CD14-positive monocyte (primary cell): Measurements from ENCODE around the gene UBE2G1. TPM values are rescaled to one million over a fixed set of nuclear protein-coding genes. Genes with fewer than 3 reads are reported as not detected.

ENCODE experiments used
- DNase-seq, 3 donors: peaks; one replicate each; pipeline ENCODE4 v3.0.0-alpha.2; 2011 to 2022
- H2AFZ ChIP-seq: 2 replicates; pipeline ENCODE4 v1.6.0; 2012; ENCODE audit warnings: mild to moderate bottlenecking, low read depth, low read length, inconsistent platforms; ENCODE audit not compliant: insufficient read depth, poor library complexity, severe bottlenecking
- H3K27ac ChIP-seq, 2 donors: 1 replicate in 1 of 2; 2 replicates in 1 of 2; pipeline ENCODE4 v1.5.1; 2012 to 2013; ENCODE audit warnings: low read length in 2 of 2, control low read depth in 1 of 2, inconsistent platforms in 1 of 2, low read depth in 1 of 2, mild to moderate bottlenecking in 1 of 2
- H3K27me3 ChIP-seq, 2 donors: one replicate each; pipeline versions ENCODE4 v1.6.0 to v1.6.1; 2011 to 2013; ENCODE audit warnings: low read length in 2 of 2; ENCODE audit not compliant: control insufficient read depth in 2 of 2, insufficient read depth in 2 of 2
- H3K36me3 ChIP-seq, 2 donors: replicated peaks in 1 of 2; 1 replicate in 1 of 2; 2 replicates in 1 of 2; pipeline versions ENCODE4 v1.5.1 to v1.6.1; 2012 to 2013; ENCODE audit warnings: low read length in 2 of 2, control low read depth in 1 of 2, inconsistent platforms in 1 of 2, mild to moderate bottlenecking in 1 of 2; ENCODE audit not compliant: insufficient read depth in 2 of 2, control insufficient read depth in 1 of 2
- H3K4me1 ChIP-seq, 2 donors: 1 replicate in 1 of 2; 2 replicates in 1 of 2; pipeline versions ENCODE4 v1.5.1 to v1.6.1; 2012 to 2013; ENCODE audit warnings: low read length in 2 of 2, control low read depth in 1 of 2, inconsistent platforms in 1 of 2, mild to moderate bottlenecking in 1 of 2, moderate library complexity in 1 of 2; ENCODE audit not compliant: insufficient read depth in 2 of 2, control insufficient read depth in 1 of 2
- H3K4me2 ChIP-seq: replicated peaks from 2 replicates; pipeline ENCODE3; 2012; ENCODE audit warnings: low read length, moderate library complexity, mild to moderate bottlenecking; ENCODE audit not compliant: poor library complexity, severe bottlenecking; ENCODE audit errors: extremely low read depth
- H3K4me3 ChIP-seq, 3 experiments: fragments of 200-600 bp in 1 of 3; sonication (generic) in 1 of 3; replicated peaks in 1 of 3; 1 replicate in 2 of 3; 2 replicates in 1 of 3; pipeline ENCODE4 v1.5.1; 2011 to 2013; ENCODE audit warnings: low read length in 3 of 3, mild to moderate bottlenecking in 3 of 3, control low read depth in 2 of 3, low read depth in 2 of 3, inconsistent platforms in 1 of 3, moderate library complexity in 1 of 3
- H3K79me2 ChIP-seq: 2 replicates; pipeline ENCODE4 v1.6.0; 2012; ENCODE audit warnings: mild to moderate bottlenecking, control low read depth, inconsistent platforms, low read length, moderate library complexity; ENCODE audit not compliant: insufficient read depth
- H3K9ac ChIP-seq: 2 replicates; pipeline ENCODE4 v1.6.0; 2017; ENCODE audit warnings: low read length, mild to moderate bottlenecking; ENCODE audit not compliant: insufficient read depth, poor library complexity, severe bottlenecking
- H3K9me3 ChIP-seq, 2 donors: replicated peaks in 1 of 2; 1 replicate in 1 of 2; 2 replicates in 1 of 2; pipeline versions ENCODE4 v1.5.1 to v1.6.1; 2012 to 2013; ENCODE audit warnings: low read length in 2 of 2, control low read depth in 1 of 2; ENCODE audit not compliant: control insufficient read depth in 1 of 2, insufficient read depth in 1 of 2
- H4K20me1 ChIP-seq: 2 replicates; pipeline ENCODE4 v1.6.0; 2012; ENCODE audit warnings: mild to moderate bottlenecking, low read length, control low read depth, moderate library complexity; ENCODE audit not compliant: insufficient read depth
- H3K27ac Mint-ChIP-seq, 7 donors: one replicate each; pipeline ENCODE4 v1.8.0; 2020; ENCODE audit warnings: mild to moderate bottlenecking in 7 of 7, mixed read lengths in 7 of 7, moderate library complexity in 6 of 7, inconsistent platforms in 2 of 7
- H3K27me3 Mint-ChIP-seq, 3 donors: one replicate each; pipeline ENCODE4 v1.8.0; 2021 to 2022; ENCODE audit warnings: low read depth in 3 of 3, mild to moderate bottlenecking in 3 of 3, mixed read lengths in 3 of 3, moderate library complexity in 3 of 3, inconsistent platforms in 1 of 3
- H3K36me3 Mint-ChIP-seq, 2 donors: one replicate each; pipeline ENCODE4 v1.8.0; 2020; ENCODE audit warnings: mixed read lengths in 2 of 2, inconsistent platforms in 1 of 2, mild to moderate bottlenecking in 1 of 2
- H3K4me1 Mint-ChIP-seq: one replicate; pipeline ENCODE4 v1.8.0; 2020; ENCODE audit warnings: mild to moderate bottlenecking, mixed read lengths
- H3K4me3 Mint-ChIP-seq, 2 donors: one replicate each; pipeline ENCODE4 v1.8.0; 2020; ENCODE audit warnings: mild to moderate bottlenecking in 2 of 2, mixed read lengths in 2 of 2, moderate library complexity in 1 of 2
- H3K9me3 Mint-ChIP-seq, 7 donors: one replicate each; pipeline ENCODE4 v1.8.0; 2020 to 2022; ENCODE audit warnings: mixed read lengths in 7 of 7, mild to moderate bottlenecking in 6 of 7, moderate library complexity in 6 of 7, inconsistent platforms in 2 of 7
- WGBS: methylation state at CpG from one replicate; pipeline ENCODE4 v1.1.5; 2013; ENCODE audit warnings: missing lambda C conversion rate; ENCODE audit not compliant: insufficient coverage; 5-methylcytosine and 5-hydroxymethylcytosine counted together
- intact Hi-C, 2 donors: fragments of 100-400 bp; cut with micrococcal nuclease; formaldehyde crosslinking; loops; one replicate each; pipeline versions ENCODE4 v1.15.0 to v1.15.1; 2023
- polyA plus RNA-seq, 3 donors: library from polyadenylated mRNA; depleted of rRNA in 1 of 3; unstranded in 2 of 3; stranded (reverse) in 1 of 3; fragments of 300-500 nt in 2 of 3; fragments of >200 nt in 1 of 3; fragmentation: Illumina TruSeq in 2 of 3; gene quantifications; 1 replicate in 2 of 3; 2 replicates in 1 of 3; pipeline ENCODE4 v1.2.3, GENCODE V29; 2012 to 2021
- TF ChIP-seq, protein P1 (sequence below): fragments of 200-600 bp; IDR thresholded peaks from one replicate; pipeline ENCODE4 v1.8.0; 2022; ENCODE audit warnings: antibody characterized with exemption, mild to moderate bottlenecking

UBE2G1 gene
- polyA plus RNA-seq, 3 donors = 18.3 to 41.4 (median 29.3) TPM

DNA sequence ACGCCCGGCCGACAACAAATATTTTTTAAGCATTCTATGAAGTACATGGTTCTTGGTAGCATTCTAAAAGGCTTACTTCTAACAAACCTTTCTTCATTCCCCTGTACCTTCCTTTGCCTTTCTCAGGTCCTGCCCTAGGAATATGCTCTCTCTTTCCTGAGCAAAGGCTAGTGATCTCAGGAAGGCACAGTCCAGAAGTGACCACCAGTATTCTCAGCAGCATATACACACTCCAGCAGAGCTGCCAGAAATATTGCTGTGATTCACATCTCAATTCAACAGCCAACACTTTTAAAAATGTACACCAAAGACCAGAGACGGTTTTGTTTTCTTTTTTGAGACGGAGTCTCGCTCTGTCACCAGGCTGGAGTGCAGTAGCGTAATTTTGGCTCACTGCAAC lies 61.3 kb downstream of the UBE2G1 start:
- Histone ChIP-seq H3K79me2 (peaks cover 33% of the 10 kb centered on the region), H3K4me1 (no peaks in the 10 kb centered on the region), H3K27me3 (no peaks in the 10 kb centered on the region), H2AFZ (no peak overlapping the region), H3K36me3 (peaks cover 20 to 61% of the 10 kb centered on the region in 2 donors), H3K9ac (no peak overlapping the region), H3K27ac (no peak overlapping the region), H3K4me3 (no peak overlapping the region), H3K9me3 (no peaks in the 10 kb centered on the region), H3K4me2 (no peak overlapping the region), H4K20me1 (peaks cover 79% of the 10 kb centered on the region)
- Mint-ChIP-seq H3K27me3 (no peaks in the 10 kb centered on the region), H3K4me3 (no peak overlapping the region), H3K27ac (no peak overlapping the region), H3K9me3 (no peaks in the 10 kb centered on the region), H3K36me3 (peaks cover 38 to 47% of the 10 kb centered on the region in 2 donors), H3K4me1 (peaks cover 9% of the 10 kb centered on the region)
- TF ChIP-seq, protein P1, sequence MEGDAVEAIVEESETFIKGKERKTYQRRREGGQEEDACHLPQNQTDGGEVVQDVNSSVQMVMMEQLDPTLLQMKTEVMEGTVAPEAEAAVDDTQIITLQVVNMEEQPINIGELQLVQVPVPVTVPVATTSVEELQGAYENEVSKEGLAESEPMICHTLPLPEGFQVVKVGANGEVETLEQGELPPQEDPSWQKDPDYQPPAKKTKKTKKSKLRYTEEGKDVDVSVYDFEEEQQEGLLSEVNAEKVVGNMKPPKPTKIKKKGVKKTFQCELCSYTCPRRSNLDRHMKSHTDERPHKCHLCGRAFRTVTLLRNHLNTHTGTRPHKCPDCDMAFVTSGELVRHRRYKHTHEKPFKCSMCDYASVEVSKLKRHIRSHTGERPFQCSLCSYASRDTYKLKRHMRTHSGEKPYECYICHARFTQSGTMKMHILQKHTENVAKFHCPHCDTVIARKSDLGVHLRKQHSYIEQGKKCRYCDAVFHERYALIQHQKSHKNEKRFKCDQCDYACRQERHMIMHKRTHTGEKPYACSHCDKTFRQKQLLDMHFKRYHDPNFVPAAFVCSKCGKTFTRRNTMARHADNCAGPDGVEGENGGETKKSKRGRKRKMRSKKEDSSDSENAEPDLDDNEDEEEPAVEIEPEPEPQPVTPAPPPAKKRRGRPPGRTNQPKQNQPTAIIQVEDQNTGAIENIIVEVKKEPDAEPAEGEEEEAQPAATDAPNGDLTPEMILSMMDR = no peak
- intact Hi-C loops = no loop called here
- 98% methylated on average over 4 of the region's 7 CpGs for WGBS
- DNase-seq = no peak

DNA sequence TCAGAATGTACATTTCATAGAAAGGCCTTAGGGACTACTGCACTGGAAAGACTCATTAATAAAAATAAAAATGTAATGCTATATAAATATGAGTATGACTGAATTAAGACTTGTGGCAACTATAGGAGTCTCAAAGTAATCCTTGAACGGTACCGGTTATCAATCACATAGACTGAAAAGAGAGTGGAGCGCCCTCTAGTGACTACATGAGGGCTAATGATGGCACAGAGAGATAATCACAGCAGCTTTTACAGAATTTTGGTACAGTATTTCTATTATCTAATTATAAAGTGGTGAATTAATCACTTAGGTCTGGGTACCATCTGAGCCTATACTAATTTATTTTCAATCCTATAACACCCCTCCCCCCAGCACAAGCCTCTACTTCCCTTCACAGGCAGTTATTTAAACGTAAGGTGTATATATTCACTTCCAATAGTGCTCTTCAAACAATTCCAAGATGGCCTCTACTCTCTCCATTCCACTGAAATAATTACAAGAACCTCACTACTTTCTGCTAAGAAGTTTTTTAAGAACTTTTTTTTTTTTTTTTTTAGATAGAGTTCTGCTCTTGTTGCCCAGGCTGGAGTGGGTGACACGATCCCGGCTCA lies 62.0 kb downstream of the UBE2G1 start:
- Mint-ChIP-seq H3K4me3 (no peak overlapping the region), H3K9me3 (no peaks in the 10 kb centered on the region), H3K27ac (no peak overlapping the region), H3K36me3 (peaks cover 38 to 52% of the 10 kb centered on the region in 2 donors), H3K27me3 (no peaks in the 10 kb centered on the region), H3K4me1 (peaks cover 6% of the 10 kb centered on the region)
- Histone ChIP-seq H3K27me3 (no peaks in the 10 kb centered on the region), H2AFZ (no peak overlapping the region), H3K79me2 (peaks cover 26% of the 10 kb centered on the region), H3K27ac (no peak overlapping the region), H3K4me3 (no peak overlapping the region), H3K4me2 (no peak overlapping the region), H3K4me1 (no peaks in the 10 kb centered on the region), H3K9me3 (no peaks in the 10 kb centered on the region), H4K20me1 (peaks cover 77% of the 10 kb centered on the region), H3K9ac (no peak overlapping the region), H3K36me3 (peaks cover 20 to 61% of the 10 kb centered on the region in 2 donors)
- intact Hi-C loops = no loop called here
- DNase-seq = peak; percentile 25 to 50 (median 44)
- TF ChIP-seq, protein P1 = peak; percentile 90
- 100% methylated on average over 1 of the region's 6 CpGs for WGBS
